K562 (cell line): ENCODE measurements around the gene CDCA4. TPM values are rescaled to one million over a fixed set of nuclear protein-coding genes. Genes with fewer than 3 reads are reported as not detected.
A peak's percentile ranks its signal among the peaks of the same experiment; 100 is the strongest.

Source experiments
- ATAC-seq: fragments of 200-7000 bp; cut with Tn5 transposase; 3 replicates; pipeline ENCODE4 v1.9.1; 2020; ENCODE audit warnings: moderate library complexity
- BruUV-seq: library from RNA; stranded (reverse); fragments of 400-500 nt; replicated peaks from 2 replicates; lab custom pipeline; 2021; lab: Mats Ljungman, UMichigan
- CTCF ChIA-PET: fragments of 300-600 bp; formaldehyde crosslinking; extraction: SDS; loops from one replicate; lab custom pipeline; 2021; ENCODE audit warnings: low intra/inter-chr PET ratio; lab: Yijun Ruan, JAX
- POLR2A ChIA-PET: fragments of 300-600, 350-650 bp; sonication (Branson Sonifier 250); formaldehyde crosslinking; extraction: SDS; loops from one replicate; lab custom pipeline; 2021; ENCODE audit warnings: antibody characterized with exemption, inconsistent platforms; lab: Yijun Ruan, JAX
- DNase-seq, 4 experiments: peaks; one replicate each; pipeline versions ENCODE4 v3.0.0 to v3.0.0-alpha.2; 2011 to 2018; ENCODE audit warnings: low spot score in 3 of 4, mixed read lengths in 3 of 4; ENCODE audit errors: extremely low read depth in 1 of 4
- FAIRE-seq: peaks from 2 replicates; lab custom pipeline; 2011; peaks lifted over from hg19 to GRCh38; lab: Jason Lieb, UNC
- H2AFZ ChIP-seq: 2 replicates; pipeline ENCODE4 v1.6.0; 2011; ENCODE audit warnings: low read depth, low read length, control low read depth, inconsistent platforms
- H3K27ac ChIP-seq: fragments of 200-600 bp; 3 replicates; pipeline ENCODE4 v1.8.0; 2011; ENCODE audit warnings: low read depth, mild to moderate bottlenecking, control low read depth, inconsistent platforms, low read length, moderate library complexity, mixed read lengths; ENCODE audit errors: extremely low read depth
- H3K27me3 ChIP-seq, 2 experiments: fragments of 300-600 bp in 1 of 2; 2 replicates in 1 of 2; 3 replicates in 1 of 2; pipeline versions ENCODE4 v1.6.0 to v1.8.0; 2011; ENCODE audit warnings: inconsistent platforms in 2 of 2, low read length in 2 of 2, mild to moderate bottlenecking in 1 of 2, mixed read lengths in 1 of 2, moderate library complexity in 1 of 2; ENCODE audit not compliant: control insufficient read depth in 2 of 2, insufficient read depth in 2 of 2
- H3K36me3 ChIP-seq: fragments of 300-600 bp; 3 replicates; pipeline ENCODE4 v1.8.0; 2011; ENCODE audit warnings: mild to moderate bottlenecking, low read length, inconsistent platforms; ENCODE audit not compliant: control insufficient read depth, insufficient read depth
- H3K4me1 ChIP-seq, 2 experiments: fragments of 200-600 bp in 1 of 2; replicated peaks in 1 of 2; 2 replicates in 1 of 2; 3 replicates in 1 of 2; pipeline versions ENCODE4 v1.5.1 to v1.8.0; 2011; ENCODE audit warnings: inconsistent platforms in 2 of 2, low read length in 2 of 2, mild to moderate bottlenecking in 1 of 2, mixed read lengths in 1 of 2, moderate library complexity in 1 of 2; ENCODE audit not compliant: control insufficient read depth in 2 of 2, insufficient read depth in 2 of 2
- H3K4me2 ChIP-seq: 2 replicates; pipeline ENCODE4 v1.6.1; 2011; ENCODE audit warnings: low read length, control low read depth, inconsistent platforms, mixed read lengths; ENCODE audit not compliant: insufficient read depth
- H3K4me3 ChIP-seq: fragments of 200-600 bp; sonication (generic), shearing (Covaris generic); 2 replicates; pipeline ENCODE4 v1.5.1; 2016; ENCODE audit warnings: control low read depth, inconsistent platforms
- H3K79me2 ChIP-seq: fragments of 200-600 bp; 3 replicates; pipeline ENCODE4 v1.8.0; 2011; ENCODE audit warnings: low read length, inconsistent platforms; ENCODE audit not compliant: control insufficient read depth, insufficient read depth
- H3K9ac ChIP-seq, 2 experiments: 2 replicates each; pipeline versions ENCODE4 v1.6.0 to v1.6.1; 2011; ENCODE audit warnings: low read depth in 2 of 2, low read length in 2 of 2, control low read depth in 1 of 2, inconsistent platforms in 1 of 2, mild to moderate bottlenecking in 1 of 2, mixed read lengths in 1 of 2; ENCODE audit not compliant: insufficient read depth in 1 of 2
- H3K9me1 ChIP-seq: one replicate; pipeline ENCODE4 v1.6.0; 2011; ENCODE audit warnings: inconsistent platforms, mild to moderate bottlenecking, low read length, moderate library complexity; ENCODE audit not compliant: control insufficient read depth, insufficient read depth
- H3K9me3 ChIP-seq: replicated peaks from 2 replicates; pipeline ENCODE4 v1.5.1; 2011; ENCODE audit warnings: low read depth, low read length, inconsistent platforms; ENCODE audit not compliant: control insufficient read depth, insufficient read depth
- H4K20me1 ChIP-seq: replicated peaks from 2 replicates; pipeline ENCODE4 v1.6.1; 2011; ENCODE audit warnings: low read length, inconsistent platforms, mixed read lengths; ENCODE audit not compliant: control insufficient read depth, insufficient read depth
- EGR1 ChIP-seq: fragments of 450-650 bp; conservative IDR thresholded peaks from 2 replicates; pipeline ENCODE4 v1.6.1; 2017; ENCODE audit warnings: mild to moderate bottlenecking
- GATAD2A ChIP-seq: fragments of 450-650 bp; IDR thresholded peaks from 2 replicates; pipeline ENCODE4 v1.6.1; 2017
- HINFP ChIP-seq: fragments of 450-650 bp; conservative IDR thresholded peaks from 2 replicates; pipeline ENCODE4 v1.6.1; 2016; ENCODE audit warnings: missing genetic modification characterization, low read depth, mild to moderate bottlenecking, control low read depth, missing compliant biosample characterization
- KLF6 ChIP-seq: fragments of 250-450 bp; sonication (Bioruptor Pico); IDR thresholded peaks from 2 replicates; pipeline ENCODE4 v1.4.0; 2020; ENCODE audit warnings: mild to moderate bottlenecking, moderate library complexity, borderline replicate concordance
- MCM5 ChIP-seq: fragments of 450-650 bp; IDR thresholded peaks from 2 replicates; pipeline ENCODE4 v1.6.1; 2016; ENCODE audit warnings: low read depth
- NR4A1 ChIP-seq, 2 experiments: fragments of 250-450 bp in 1 of 2; fragments of 450-650 bp in 1 of 2; sonication (Bioruptor Pico) in 1 of 2; IDR thresholded peaks; 2 replicates each; pipeline versions ENCODE4 v1.4.0 to v1.6.1; 2016 to 2020; ENCODE audit warnings: mild to moderate bottlenecking in 2 of 2, missing compliant biosample characterization in 1 of 2, missing genetic modification characterization in 1 of 2, moderate library complexity in 1 of 2
- SPI1 ChIP-seq: IDR thresholded peaks from 2 replicates; pipeline ENCODE4 v1.6.1; 2011; ENCODE audit warnings: low read depth, low read length, control low read depth, borderline replicate concordance
- ZBTB5 ChIP-seq: fragments of 450-650 bp; IDR thresholded peaks from 2 replicates; pipeline ENCODE4 v1.6.1; 2017; ENCODE audit warnings: antibody characterized with exemption
- ZHX1 ChIP-seq: fragments of 150-350 bp; conservative IDR thresholded peaks from 2 replicates; pipeline ENCODE4 v1.6.1; 2014; ENCODE audit warnings: low read length
- WGBS: fragments of 100-300 bp; shearing (Covaris generic); methylation state at CpG from one replicate; pipeline ENCODE4 v1.1.6; 2016; ENCODE audit warnings: low coverage, mixed read lengths; ENCODE audit not compliant: insufficient coverage; ENCODE audit errors: missing lambda C conversion rate; 5-methylcytosine and 5-hydroxymethylcytosine counted together
- in situ Hi-C: fragments of 300-500 bp; cut with MboI; formaldehyde crosslinking; loops from 4 replicates; pipeline ENCODE4 v1.15.0; 2018; ENCODE audit warnings: inconsistent platforms, mixed read lengths
- intact Hi-C: fragments of 100-400 bp; cut with micrococcal nuclease; formaldehyde crosslinking; loops from 2 replicates; pipeline ENCODE4 v1.14.2; 2022
- polyA plus RNA-seq, 8 experiments: library from polyadenylated mRNA; depleted of rRNA in 4 of 8; stranded (reverse) in 5 of 8; unstranded in 3 of 8; fragments of >200 nt; fragmentation: Nextera tagmentation in 2 of 8; fragmentation: Illumina TruSeq in 1 of 8; extraction: Ambion mirVana in 2 of 8; extraction: Trizol in 1 of 8; gene quantifications; 2 replicates each; pipeline versions ENCODE4 v1.2.1 to v1.2.3, GENCODE V29; 2011 to 2014; ENCODE audit warnings: inconsistent platforms in 1 of 8, missing spikeins in 1 of 8
- total RNA-seq, 7 experiments: library from RNA; depleted of rRNA in 6 of 7; stranded (reverse); fragments of >200 nt in 6 of 7; fragmentation: Illumina TruSeq in 2 of 7; extraction: Trizol in 2 of 7; gene quantifications; 2 replicates each; pipeline versions ENCODE4 v1.2.1 to v1.2.3, GENCODE V29; 2011 to 2021; ENCODE audit warnings: low replicate concordance in 1 of 7
- TF ChIP-seq, protein P1 (sequence below): fragments of 450-650 bp; formaldehyde crosslinking; IDR thresholded peaks from 2 replicates; pipeline ENCODE4 v1.4.0; 2020; ENCODE audit warnings: mild to moderate bottlenecking, moderate library complexity

CDCA4 gene
- total and polyA plus RNA-seq, 9 of the 15 experiments (the other 6 are each of a cell fraction or from before 2014, with no cell fraction given): 6.6 to 44.2 (median 23.0) TPM

- no peak for TF ChIP-seq EGR1
Measured at GRCh38 chr14:105046891-105047282, 26.0 kb upstream of the CDCA4 start (continued).

GRCh38 chr14:105045710-105046326 lies 24.9 kb upstream of the CDCA4 start:
- CTCF ChIA-PET: interaction anchor here (0.6 to 2.6 kb wide), 8 partner anchors 11 to 150 kb away, joined by 3 to 85 read pairs (median 6); partner anchors contain the start of genes AHNAK2 and CDCA4
- Histone ChIP-seq H3K4me1 (peaks cover 0 to 30% of the 10 kb centered on the region in 2 experiments; a peak in 2 of 5 replicates), H4K20me1 (no peaks in the 10 kb centered on the region), H3K79me2 (no peaks in the 10 kb centered on the region), H3K4me3 (no peak overlapping the region), H3K4me2 (no peak overlapping the region; the same call in 1 of the 2 replicates), H3K9ac (no peak overlapping the region), H3K36me3 (no peaks in the 10 kb centered on the region), H3K9me1 (no peaks in the 10 kb centered on the region), H3K27me3 (peaks cover 0 to 8% of the 10 kb centered on the region in 2 experiments; a peak in 4 of 5 replicates), H3K27ac (no peak overlapping the region), H2AFZ (peak overlapping the region; percentile 59), H3K9me3 (no peaks in the 10 kb centered on the region)
- peak; percentile 98 for ATAC-seq
- under 1% methylated on average over 23 of the region's 42 CpGs for WGBS
- BruUV-seq: no TSS peak
- POLR2A ChIA-PET: interaction anchor here (0.6 to 1.2 kb wide), 4 partner anchors 12 to 158 kb away, joined by 3 read pairs; partner anchors contain the start of gene CDCA4
- intact Hi-C loops (loop anchor here (1.0 to 5.0 kb wide), 3 partner anchors 41 to 150 kb away; no protein-coding TSS in a partner anchor), in situ Hi-C loops (loop anchor here (5.0 kb wide), 2 partner anchors 36 to 74 kb away; no protein-coding TSS in a partner anchor)
- peak; percentile 86 for FAIRE-seq
- DNase-seq: peak; percentile 87 to 90 (median 88)
- TF ChIP-seq SPI1 (no peak), KLF6 (CRISPR knock-in tag) (no peak), GATAD2A (0 out of 2 replicates have a peak, but pooled peaks have one; percentile 18), HINFP (tag) (peak; percentile 49; the same call in 1 of the 2 replicates), ZBTB5 (no peak), MCM5 (no peak), ZHX1 (no peak), NR4A1 (CRISPR knock-in tag; IDR thresholded peaks at IDR 0.05) (no peak), NR4A1 (tag; IDR thresholded peaks at IDR 0.05) (no peak)
- TF ChIP-seq, protein P1, sequence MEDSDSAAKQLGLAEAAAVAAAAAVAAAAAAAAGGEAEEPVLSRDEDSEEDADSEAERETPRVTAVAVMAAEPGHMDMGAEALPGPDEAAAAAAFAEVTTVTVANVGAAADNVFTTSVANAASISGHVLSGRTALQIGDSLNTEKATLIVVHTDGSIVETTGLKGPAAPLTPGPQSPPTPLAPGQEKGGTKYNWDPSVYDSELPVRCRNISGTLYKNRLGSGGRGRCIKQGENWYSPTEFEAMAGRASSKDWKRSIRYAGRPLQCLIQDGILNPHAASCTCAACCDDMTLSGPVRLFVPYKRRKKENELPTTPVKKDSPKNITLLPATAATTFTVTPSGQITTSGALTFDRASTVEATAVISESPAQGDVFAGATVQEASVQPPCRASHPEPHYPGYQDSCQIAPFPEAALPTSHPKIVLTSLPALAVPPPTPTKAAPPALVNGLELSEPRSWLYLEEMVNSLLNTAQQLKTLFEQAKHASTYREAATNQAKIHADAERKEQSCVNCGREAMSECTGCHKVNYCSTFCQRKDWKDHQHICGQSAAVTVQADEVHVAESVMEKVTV: peak; percentile 99
